Thymus (tissue), 11 donors: ENCODE measurements around the gene MED27. TPM values are rescaled to one million over a fixed set of nuclear protein-coding genes. Genes with fewer than 3 reads are reported as not detected.

ENCODE experiments used
- DNase-seq, 9 donors: peaks; one replicate each; pipeline ENCODE4 v3.0.0-alpha.2; 2013; ENCODE audit warnings: low spot score in 9 of 9, low read depth in 6 of 9, missing footprints in 1 of 9
- H3K27ac ChIP-seq, 2 donors: one replicate each; pipeline ENCODE4 v1.5.1; 2013; ENCODE audit warnings: control low read depth in 1 of 2, low read depth in 1 of 2, low read length in 1 of 2, mild to moderate bottlenecking in 1 of 2, moderate library complexity in 1 of 2
- H3K27me3 ChIP-seq, 2 donors: one replicate each; pipeline ENCODE4 v1.5.1; 2013; ENCODE audit warnings: low read length in 1 of 2; ENCODE audit not compliant: control insufficient read depth in 2 of 2, insufficient read depth in 1 of 2
- H3K36me3 ChIP-seq, 2 donors: one replicate each; pipeline ENCODE4 v1.5.1; 2013; ENCODE audit warnings: low read length in 1 of 2, mild to moderate bottlenecking in 1 of 2, moderate library complexity in 1 of 2; ENCODE audit not compliant: control insufficient read depth in 2 of 2, insufficient read depth in 2 of 2
- H3K4me1 ChIP-seq, 2 donors: one replicate each; pipeline ENCODE4 v1.5.1; 2013; ENCODE audit warnings: low read length in 2 of 2; ENCODE audit not compliant: control insufficient read depth in 2 of 2, insufficient read depth in 2 of 2
- H3K4me3 ChIP-seq, 2 donors: one replicate each; pipeline ENCODE4 v1.5.1; 2013; ENCODE audit warnings: low read length in 2 of 2, control low read depth in 1 of 2, mild to moderate bottlenecking in 1 of 2
- H3K9me3 ChIP-seq, 2 donors: one replicate each; pipeline ENCODE4 v1.5.1; 2013; ENCODE audit warnings: low read length in 1 of 2, mild to moderate bottlenecking in 1 of 2; ENCODE audit not compliant: control insufficient read depth in 2 of 2, insufficient read depth in 1 of 2
- WGBS: extraction: QIAGEN DNeasy Blood & Tissue Kit; methylation state at CpG from one replicate; pipeline ENCODE4 v1.1.7; 2013; 5-methylcytosine and 5-hydroxymethylcytosine counted together
- polyA plus RNA-seq: library from polyadenylated mRNA; stranded (reverse); fragments of 200-250 nt; gene quantifications from one replicate; pipeline ENCODE4 v1.2.3, GENCODE V29; 2013
- total RNA-seq: library from RNA; stranded (reverse); fragments of 120-200 nt; gene quantifications from one replicate; pipeline ENCODE4 v1.2.4, GENCODE V29; 2013
- donor health status: healthy.

MED27 gene
- total and polyA plus RNA-seq, 2 donors, result 27.2 to 31.0 TPM

GRCh38 chr9:131963072-131964030, 116.3 kb downstream of the MED27 start:
- no peaks in the 10 kb centered on the region for H3K9me3 ChIP-seq

GRCh38 chr9:131961496-131961880, 118.2 kb downstream of the MED27 start:
- no peaks in the 10 kb centered on the region for H3K27me3 ChIP-seq
- H3K4me3 ChIP-seq, result no peak overlapping the region
- no peaks in the 10 kb centered on the region for H3K4me1 ChIP-seq
- no peak for DNase-seq
- no peaks in the 10 kb centered on the region for H3K36me3 ChIP-seq
- H3K9me3 ChIP-seq, result no peaks in the 10 kb centered on the region
- WGBS, result 98% methylated on average over 6 of the region's 6 CpGs
- no peak overlapping the region for H3K27ac ChIP-seq

More at GRCh38 chr9:131963072-131964030, 116.3 kb downstream of the MED27 start:
- H3K27ac ChIP-seq, result no peak overlapping the region
- DNase-seq, result no peak
- no peaks in the 10 kb centered on the region for H3K36me3 ChIP-seq
- H3K4me3 ChIP-seq, result no peak overlapping the region
- H3K27me3 ChIP-seq, result no peaks in the 10 kb centered on the region
- 97% methylated on average over 12 of the region's 12 CpGs for WGBS
- H3K4me1 ChIP-seq, result no peaks in the 10 kb centered on the region

- Histone ChIP-seq H3K27ac (no peak overlapping the region), H3K4me3 (no peak overlapping the region), H3K9me3 (no peaks in the 10 kb centered on the region), H3K4me1 (no peaks in the 10 kb centered on the region), H3K27me3 (no peaks in the 10 kb centered on the region), H3K36me3 (no peaks in the 10 kb centered on the region)
- no peak for DNase-seq
- 93% methylated on average over 12 of the region's 12 CpGs for WGBS
These were observed 118.7 kb downstream of the MED27 start for GRCh38 chr9:131960851-131961495.

- Histone ChIP-seq H3K4me3 (no peak overlapping the region), H3K9me3 (no peaks in the 10 kb centered on the region), H3K4me1 (no peaks in the 10 kb centered on the region), H3K27ac (no peak overlapping the region), H3K27me3 (no peaks in the 10 kb centered on the region), H3K36me3 (no peaks in the 10 kb centered on the region)
- WGBS, result 94% methylated on average over 9 of the region's 9 CpGs
- no peak for DNase-seq
These were observed 119.4 kb downstream of the MED27 start for GRCh38 chr9:131960311-131960710.

GRCh38 chr9:131959887-131960286, 119.8 kb downstream of the MED27 start:
- Histone ChIP-seq H3K9me3 (no peaks in the 10 kb centered on the region), H3K4me1 (no peaks in the 10 kb centered on the region), H3K27me3 (no peaks in the 10 kb centered on the region), H3K4me3 (no peak overlapping the region), H3K36me3 (no peaks in the 10 kb centered on the region), H3K27ac (no peak overlapping the region)
- DNase-seq, result no peak
- 96% methylated on average over 2 of the region's 2 CpGs for WGBS

GRCh38 chr9:131959056-131959455, 120.6 kb downstream of the MED27 start:
- DNase-seq, result no peak
- WGBS, result 95% methylated on average over 3 of the region's 3 CpGs
- H3K4me1 ChIP-seq, result no peaks in the 10 kb centered on the region
- H3K27ac ChIP-seq, result no peak overlapping the region
- no peaks in the 10 kb centered on the region for H3K27me3 ChIP-seq
- H3K9me3 ChIP-seq, result no peaks in the 10 kb centered on the region
- no peak overlapping the region for H3K4me3 ChIP-seq
- no peaks in the 10 kb centered on the region for H3K36me3 ChIP-seq

GRCh38 chr9:131954299-131954698, 125.4 kb downstream of the MED27 start:
- H3K4me1 ChIP-seq, result no peaks in the 10 kb centered on the region
- H3K36me3 ChIP-seq, result no peaks in the 10 kb centered on the region
- 98% methylated on average over 1 of the region's 1 CpG for whole genome bisulfite sequencing
- no peak overlapping the region for H3K4me3 ChIP-seq
- no peaks in the 10 kb centered on the region for H3K27me3 ChIP-seq
- H3K27ac ChIP-seq, result no peak overlapping the region
- no peaks in the 10 kb centered on the region for H3K9me3 ChIP-seq
- DNase-seq, result peak in 1 of 9 donors; percentile 4

- no peak for DNase-seq
- WGBS, result 96% methylated on average over 5 of the region's 5 CpGs
These were observed 127.8 kb downstream of the MED27 start for GRCh38 chr9:131951905-131952304.

GRCh38 chr9:131951155-131951554, 128.5 kb downstream of the MED27 start:
- Histone ChIP-seq H3K9me3 (no peaks in the 10 kb centered on the region), H3K27me3 (no peaks in the 10 kb centered on the region), H3K36me3 (no peaks in the 10 kb centered on the region), H3K4me3 (no peak overlapping the region), H3K27ac (no peak overlapping the region), H3K4me1 (no peaks in the 10 kb centered on the region)
- WGBS, result 99% methylated on average over 3 of the region's 3 CpGs
- DNase-seq, result no peak

More at GRCh38 chr9:131951905-131952304, 127.8 kb downstream of the MED27 start:
- Histone ChIP-seq H3K4me1 (no peaks in the 10 kb centered on the region), H3K9me3 (no peaks in the 10 kb centered on the region), H3K4me3 (no peak overlapping the region), H3K27ac (no peak overlapping the region), H3K27me3 (no peaks in the 10 kb centered on the region), H3K36me3 (no peaks in the 10 kb centered on the region)
